RWPE2 (cell line): ENCODE measurements around the gene CYP26B1.

Experiments used
- ATAC-seq: fragments of 200-7000 bp; cut with Tn5 transposase; 3 replicates; pipeline ENCODE4 v1.9.1; 2021; ENCODE audit warnings: low read depth
- DNase-seq: peaks from one replicate; pipeline ENCODE4 v3.0.0-alpha.2; 2020; ENCODE audit warnings: low spot score
- H3K27ac ChIP-seq: fragments of 450-650 bp; 2 replicates; pipeline ENCODE4 v1.5.1; 2017; ENCODE audit warnings: mild to moderate bottlenecking; ENCODE audit not compliant: poor library complexity, severe bottlenecking
- H3K27me3 ChIP-seq: fragments of 250-450 bp; sonication (Bioruptor Pico); 2 replicates; pipeline ENCODE4 v1.5.1; 2021; ENCODE audit warnings: mild to moderate bottlenecking, moderate library complexity; ENCODE audit not compliant: insufficient read depth, poor library complexity, severe bottlenecking
- H3K36me3 ChIP-seq: fragments of 250-450 bp; sonication (Bioruptor Pico); 2 replicates; pipeline ENCODE4 v1.5.1; 2020; ENCODE audit warnings: low read depth, mild to moderate bottlenecking, moderate library complexity
- H3K4me1 ChIP-seq: fragments of 250-450 bp; sonication (Bioruptor Pico); 2 replicates; pipeline ENCODE4 v1.5.1; 2021; ENCODE audit warnings: mild to moderate bottlenecking, moderate library complexity; ENCODE audit not compliant: insufficient read depth, poor library complexity, severe bottlenecking
- H3K4me3 ChIP-seq: fragments of 250-450 bp; sonication (Bioruptor Pico); 2 replicates; pipeline ENCODE4 v1.5.1; 2021; ENCODE audit warnings: mild to moderate bottlenecking, moderate library complexity; ENCODE audit not compliant: severe bottlenecking
- H3K9me3 ChIP-seq: fragments of 250-450 bp; sonication (Bioruptor Pico); 2 replicates; pipeline ENCODE4 v1.5.1; 2021; ENCODE audit warnings: mild to moderate bottlenecking, moderate library complexity; ENCODE audit not compliant: severe bottlenecking
- TF ChIP-seq, protein P1 (sequence below): fragments of 450-650 bp; IDR thresholded peaks from one replicate; pipeline ENCODE4 v1.5.1; 2017; ENCODE audit warnings: mild to moderate bottlenecking, moderate library complexity; ENCODE audit not compliant: poor library complexity, severe bottlenecking

CYP26B1 gene

DNA sequence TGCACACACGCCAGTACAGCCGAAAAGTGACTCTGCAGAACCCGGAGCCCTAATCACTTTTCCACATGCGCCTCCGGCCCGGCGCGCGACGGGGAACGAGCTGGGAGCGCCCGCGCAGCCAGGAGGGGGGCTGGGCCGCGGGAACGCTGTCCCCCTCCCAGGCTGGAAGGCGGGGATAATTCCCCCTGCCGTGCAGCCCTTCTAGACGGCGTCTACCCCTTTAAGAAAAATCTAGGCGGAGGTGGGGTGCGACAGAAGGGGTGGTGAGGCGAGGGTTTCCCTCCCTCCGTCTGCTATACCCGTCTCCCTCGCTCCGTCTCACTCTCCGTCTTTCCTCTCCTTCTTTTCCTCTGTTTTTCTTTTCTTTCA lies 2.4 kb downstream of the CYP26B1 start:
- Histone ChIP-seq H3K4me3 (peak overlapping the region; percentile 62), H3K36me3 (no peaks in the 10 kb centered on the region), H3K9me3 (no peaks in the 10 kb centered on the region), H3K27me3 (peaks cover 33% of the 10 kb centered on the region), H3K27ac (peak overlapping the region; percentile 64), H3K4me1 (peaks cover 6% of the 10 kb centered on the region)
- ATAC-seq (peak; percentile 61), DNase-seq (no peak)
- TF ChIP-seq, protein P1, sequence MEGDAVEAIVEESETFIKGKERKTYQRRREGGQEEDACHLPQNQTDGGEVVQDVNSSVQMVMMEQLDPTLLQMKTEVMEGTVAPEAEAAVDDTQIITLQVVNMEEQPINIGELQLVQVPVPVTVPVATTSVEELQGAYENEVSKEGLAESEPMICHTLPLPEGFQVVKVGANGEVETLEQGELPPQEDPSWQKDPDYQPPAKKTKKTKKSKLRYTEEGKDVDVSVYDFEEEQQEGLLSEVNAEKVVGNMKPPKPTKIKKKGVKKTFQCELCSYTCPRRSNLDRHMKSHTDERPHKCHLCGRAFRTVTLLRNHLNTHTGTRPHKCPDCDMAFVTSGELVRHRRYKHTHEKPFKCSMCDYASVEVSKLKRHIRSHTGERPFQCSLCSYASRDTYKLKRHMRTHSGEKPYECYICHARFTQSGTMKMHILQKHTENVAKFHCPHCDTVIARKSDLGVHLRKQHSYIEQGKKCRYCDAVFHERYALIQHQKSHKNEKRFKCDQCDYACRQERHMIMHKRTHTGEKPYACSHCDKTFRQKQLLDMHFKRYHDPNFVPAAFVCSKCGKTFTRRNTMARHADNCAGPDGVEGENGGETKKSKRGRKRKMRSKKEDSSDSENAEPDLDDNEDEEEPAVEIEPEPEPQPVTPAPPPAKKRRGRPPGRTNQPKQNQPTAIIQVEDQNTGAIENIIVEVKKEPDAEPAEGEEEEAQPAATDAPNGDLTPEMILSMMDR = no peak

DNA sequence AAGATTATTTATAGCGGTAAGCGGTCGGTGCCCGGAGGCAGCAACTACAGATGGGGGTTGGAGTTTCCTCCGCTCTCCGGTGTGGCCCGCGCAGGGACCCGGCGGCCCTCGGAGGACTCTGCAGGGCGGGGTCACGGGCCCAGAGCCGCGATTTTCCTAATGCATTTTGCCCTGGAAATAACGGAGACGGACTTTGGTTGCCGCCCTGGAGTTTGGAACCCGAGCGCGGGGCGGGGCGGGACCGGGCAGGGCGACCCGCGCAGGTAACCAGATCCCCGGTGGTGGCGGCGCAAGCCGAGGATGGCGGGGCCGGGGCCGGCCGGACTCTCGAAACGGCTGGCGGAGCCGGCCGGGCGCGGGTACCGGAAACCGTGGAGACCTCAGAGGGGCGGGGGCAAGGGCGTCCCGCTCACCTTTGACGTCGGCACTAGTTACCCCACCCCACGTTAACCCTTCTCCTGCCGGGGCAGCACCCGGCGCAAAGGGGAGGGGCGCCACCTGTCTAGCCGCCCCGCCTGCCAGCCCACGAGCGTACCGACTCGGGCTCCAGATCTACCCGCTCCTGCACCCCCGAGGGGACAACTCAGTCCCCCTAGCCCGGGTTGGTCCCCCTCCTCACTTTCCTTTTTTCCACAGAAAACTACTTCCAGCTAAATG lies 2.9 kb downstream of the CYP26B1 start:
- Histone ChIP-seq H3K9me3 (no peaks in the 10 kb centered on the region), H3K27ac (peak overlapping the region; percentile 64), H3K4me1 (peaks cover 6% of the 10 kb centered on the region), H3K4me3 (peak overlapping the region; percentile 62), H3K27me3 (peaks cover 29% of the 10 kb centered on the region), H3K36me3 (no peaks in the 10 kb centered on the region)
- TF ChIP-seq, protein P1 = peak; percentile 4
- ATAC-seq (peak; percentile 64), DNase-seq (peak; percentile 84)

DNA sequence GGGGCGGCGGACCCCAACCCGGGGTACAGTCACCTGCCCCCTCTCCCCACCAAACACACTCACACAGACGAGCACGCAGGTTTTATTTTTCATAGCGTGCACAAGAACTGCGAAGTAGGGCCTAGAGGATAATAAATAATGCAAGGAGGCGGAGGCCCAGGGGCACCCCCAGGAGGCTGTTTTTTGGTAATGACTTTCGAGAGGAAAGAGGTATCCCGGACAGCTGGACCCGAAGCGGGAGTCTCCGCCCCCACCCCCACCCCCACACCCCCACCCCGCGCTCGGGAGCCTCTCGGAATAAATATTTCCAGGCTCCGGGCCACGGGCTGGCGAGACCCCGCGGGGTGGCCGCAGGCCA lies 3.4 kb downstream of the CYP26B1 start:
- TF ChIP-seq, protein P1 = no peak
- H3K4me3 ChIP-seq = peak overlapping the region; percentile 62
- peaks cover 6% of the 10 kb centered on the region for H3K4me1 ChIP-seq
- no peaks in the 10 kb centered on the region for H3K9me3 ChIP-seq
- DNase-seq (no peak), ATAC-seq (no peak)
- peaks cover 24% of the 10 kb centered on the region for H3K27me3 ChIP-seq
- peak overlapping the region; percentile 64 for H3K27ac ChIP-seq
- no peaks in the 10 kb centered on the region for H3K36me3 ChIP-seq

DNA sequence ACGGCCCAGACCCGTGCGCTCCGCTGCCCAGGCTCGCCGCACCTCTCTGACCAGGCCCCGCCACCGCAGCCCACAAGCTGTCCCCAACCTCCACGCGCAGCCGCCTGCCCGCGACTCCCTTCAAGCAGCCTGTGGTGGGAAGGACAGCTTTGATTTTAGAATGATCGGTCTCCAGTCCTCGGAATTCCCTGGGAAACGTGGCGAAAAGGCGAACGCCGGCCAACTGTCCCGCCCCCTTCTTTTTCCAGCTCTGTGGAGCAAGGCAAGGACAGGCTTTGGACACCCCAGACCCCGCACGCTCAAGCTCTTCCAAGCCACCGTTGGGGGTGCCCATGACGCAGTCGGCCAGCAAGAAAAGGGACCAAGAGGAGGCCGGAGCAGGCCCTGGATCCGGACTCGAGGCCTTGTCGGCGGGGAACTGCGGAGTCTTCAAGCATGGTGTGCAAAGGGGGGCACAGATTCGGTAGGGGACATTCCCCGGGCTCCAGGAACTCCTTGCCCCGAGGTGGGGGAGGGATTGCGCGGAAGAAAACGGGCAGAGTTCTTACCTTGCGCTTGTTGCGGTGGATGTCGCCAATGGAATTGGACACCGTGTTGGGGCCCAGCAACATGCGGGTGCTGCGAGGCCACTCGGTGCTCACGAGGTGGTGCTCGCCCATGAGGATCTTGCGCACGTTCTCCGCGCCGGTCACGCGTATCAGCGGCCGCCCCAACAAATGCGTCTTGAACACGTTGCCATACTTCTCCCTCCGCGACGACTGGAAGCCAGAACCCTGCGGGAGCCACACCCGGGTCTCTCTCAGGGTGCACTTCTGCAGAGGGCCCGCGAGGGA lies 4.0 kb downstream of the CYP26B1 start:
- Histone ChIP-seq H3K27me3 (peaks cover 21% of the 10 kb centered on the region), H3K27ac (peak overlapping the region; percentile 64), H3K36me3 (no peaks in the 10 kb centered on the region), H3K4me3 (peak overlapping the region; percentile 62), H3K4me1 (peaks cover 9% of the 10 kb centered on the region), H3K9me3 (no peaks in the 10 kb centered on the region)
- DNase-seq (no peak), ATAC-seq (no peak)
- TF ChIP-seq, protein P1 = no peak
